GM12878 (cell line): ENCODE measurements around the gene SIPA1. TPM values are rescaled to one million over a fixed set of nuclear protein-coding genes. Genes with fewer than 3 reads are reported as not detected.
A peak's percentile ranks its signal among the peaks of the same experiment; 100 is the strongest.

Experiments used
- EGR1 ChIP-seq, 2 experiments: IDR thresholded peaks; 1 replicate in 1 of 2; 2 replicates in 1 of 2; pipeline ENCODE4 v1.6.1; 2011 to 2012; ENCODE audit warnings: low read depth in 2 of 2, low read length in 2 of 2, borderline replicate concordance in 1 of 2, mild to moderate bottlenecking in 1 of 2, moderate library complexity in 1 of 2
- FOXK2 ChIP-seq: fragments of 450-650 bp; IDR thresholded peaks from 2 replicates; pipeline ENCODE4 v1.6.1; 2017; ENCODE audit warnings: mild to moderate bottlenecking, moderate library complexity
- GABPA ChIP-seq: IDR thresholded peaks from 2 replicates; pipeline ENCODE4 v1.6.1; 2014; ENCODE audit warnings: antibody characterized with exemption, low read depth, mild to moderate bottlenecking, inconsistent platforms
- JUNB ChIP-seq: IDR thresholded peaks from 2 replicates; pipeline ENCODE4 v1.6.1; 2016; ENCODE audit warnings: antibody characterized with exemption, mild to moderate bottlenecking
- MTA2 ChIP-seq: fragments of 450-650 bp; IDR thresholded peaks from 2 replicates; pipeline ENCODE4 v1.6.1; 2016; ENCODE audit warnings: low read depth, mild to moderate bottlenecking, moderate library complexity
- NFYA ChIP-seq: IDR thresholded peaks from 2 replicates; pipeline ENCODE4 v1.6.1; 2011; ENCODE audit warnings: low read depth, mild to moderate bottlenecking, low read length, improper control_type of control experiment, borderline replicate concordance
- RB1 ChIP-seq: fragments of 450-650 bp; formaldehyde crosslinking; IDR thresholded peaks from 2 replicates; pipeline ENCODE4 v1.6.1; 2017; ENCODE audit warnings: mild to moderate bottlenecking, borderline replicate concordance
- REST ChIP-seq: IDR thresholded peaks from 2 replicates; pipeline ENCODE4 v1.6.1; 2012; ENCODE audit warnings: mild to moderate bottlenecking, low read depth, low read length
- STAT3 ChIP-seq: IDR thresholded peaks from 2 replicates; pipeline ENCODE4 v1.6.1; 2011; ENCODE audit warnings: low read depth, low read length, improper control_type of control experiment
- polyA plus RNA-seq, 11 experiments: library from polyadenylated mRNA; depleted of rRNA in 4 of 11; unstranded in 6 of 11; stranded (reverse) in 5 of 11; fragments of >200 nt; fragmentation: Nextera tagmentation in 4 of 11; fragmentation: Illumina TruSeq in 1 of 11; extraction: Ambion mirVana in 4 of 11; extraction: Trizol in 1 of 11; gene quantifications; 1 replicate in 1 of 11; 2 replicates in 10 of 11; pipeline versions ENCODE4 v1.2.1 to v1.2.3, GENCODE V29; 2011 to 2016; ENCODE audit warnings: inconsistent platforms in 2 of 11, missing spikeins in 2 of 11, low read depth in 1 of 11
- total RNA-seq, 4 experiments: library from RNA; depleted of rRNA in 3 of 4; stranded (reverse); fragments of >200 nt in 3 of 4; fragmentation: Illumina TruSeq in 1 of 4; extraction: Trizol in 1 of 4; gene quantifications; 2 replicates each; pipeline versions ENCODE4 v1.2.1 to v1.2.3, GENCODE V29; 2013 to 2021
- TF ChIP-seq, protein P1 (sequence below): fragments of 450-650 bp; IDR thresholded peaks from 2 replicates; pipeline ENCODE4 v1.6.1; 2017; ENCODE audit warnings: mild to moderate bottlenecking, moderate library complexity
- TF ChIP-seq, protein P2 (sequence below): fragments of 150-350 bp; IDR thresholded peaks from 2 replicates; pipeline ENCODE4 v1.6.1; 2014; ENCODE audit warnings: mild to moderate bottlenecking, low read depth, low read length
- TF ChIP-seq, protein P3 (sequence below): fragments of 450-650 bp; IDR thresholded peaks from 2 replicates; pipeline ENCODE4 v1.6.1; 2017; ENCODE audit warnings: low read depth, mild to moderate bottlenecking, moderate library complexity
- TF ChIP-seq, protein P4 (sequence below): IDR thresholded peaks from 2 replicates; pipeline ENCODE4 v1.6.1; 2012; ENCODE audit warnings: low read depth, low read length, improper control_type of control experiment
- TF ChIP-seq, protein P5 (sequence below): fragments of 450-650 bp; IDR thresholded peaks from 2 replicates; pipeline ENCODE4 v1.6.1; 2018; ENCODE audit warnings: mild to moderate bottlenecking, low read depth, moderate library complexity; ENCODE audit not compliant: partially characterized antibody

Gene SIPA1
- total and polyA plus RNA-seq, 10 of the 15 experiments (the other 5 are each of a cell fraction or from before 2014, with no cell fraction given), result 1.0 to 139 (median 33.4) TPM

- TF ChIP-seq, protein P1, sequence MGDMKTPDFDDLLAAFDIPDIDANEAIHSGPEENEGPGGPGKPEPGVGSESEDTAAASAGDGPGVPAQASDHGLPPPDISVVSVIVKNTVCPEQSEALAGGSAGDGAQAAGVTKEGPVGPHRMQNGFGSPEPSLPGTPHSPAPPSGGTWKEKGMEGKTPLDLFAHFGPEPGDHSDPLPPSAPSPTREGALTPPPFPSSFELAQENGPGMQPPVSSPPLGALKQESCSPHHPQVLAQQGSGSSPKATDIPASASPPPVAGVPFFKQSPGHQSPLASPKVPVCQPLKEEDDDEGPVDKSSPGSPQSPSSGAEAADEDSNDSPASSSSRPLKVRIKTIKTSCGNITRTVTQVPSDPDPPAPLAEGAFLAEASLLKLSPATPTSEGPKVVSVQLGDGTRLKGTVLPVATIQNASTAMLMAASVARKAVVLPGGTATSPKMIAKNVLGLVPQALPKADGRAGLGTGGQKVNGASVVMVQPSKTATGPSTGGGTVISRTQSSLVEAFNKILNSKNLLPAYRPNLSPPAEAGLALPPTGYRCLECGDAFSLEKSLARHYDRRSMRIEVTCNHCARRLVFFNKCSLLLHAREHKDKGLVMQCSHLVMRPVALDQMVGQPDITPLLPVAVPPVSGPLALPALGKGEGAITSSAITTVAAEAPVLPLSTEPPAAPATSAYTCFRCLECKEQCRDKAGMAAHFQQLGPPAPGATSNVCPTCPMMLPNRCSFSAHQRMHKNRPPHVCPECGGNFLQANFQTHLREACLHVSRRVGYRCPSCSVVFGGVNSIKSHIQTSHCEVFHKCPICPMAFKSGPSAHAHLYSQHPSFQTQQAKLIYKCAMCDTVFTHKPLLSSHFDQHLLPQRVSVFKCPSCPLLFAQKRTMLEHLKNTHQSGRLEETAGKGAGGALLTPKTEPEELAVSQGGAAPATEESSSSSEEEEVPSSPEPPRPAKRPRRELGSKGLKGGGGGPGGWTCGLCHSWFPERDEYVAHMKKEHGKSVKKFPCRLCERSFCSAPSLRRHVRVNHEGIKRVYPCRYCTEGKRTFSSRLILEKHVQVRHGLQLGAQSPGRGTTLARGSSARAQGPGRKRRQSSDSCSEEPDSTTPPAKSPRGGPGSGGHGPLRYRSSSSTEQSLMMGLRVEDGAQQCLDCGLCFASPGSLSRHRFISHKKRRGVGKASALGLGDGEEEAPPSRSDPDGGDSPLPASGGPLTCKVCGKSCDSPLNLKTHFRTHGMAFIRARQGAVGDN, result no peak
- no peak for TF ChIP-seq JUNB
- TF ChIP-seq RB1, result no peak
- peak; percentile 78 for TF ChIP-seq MTA2
- TF ChIP-seq, protein P2, sequence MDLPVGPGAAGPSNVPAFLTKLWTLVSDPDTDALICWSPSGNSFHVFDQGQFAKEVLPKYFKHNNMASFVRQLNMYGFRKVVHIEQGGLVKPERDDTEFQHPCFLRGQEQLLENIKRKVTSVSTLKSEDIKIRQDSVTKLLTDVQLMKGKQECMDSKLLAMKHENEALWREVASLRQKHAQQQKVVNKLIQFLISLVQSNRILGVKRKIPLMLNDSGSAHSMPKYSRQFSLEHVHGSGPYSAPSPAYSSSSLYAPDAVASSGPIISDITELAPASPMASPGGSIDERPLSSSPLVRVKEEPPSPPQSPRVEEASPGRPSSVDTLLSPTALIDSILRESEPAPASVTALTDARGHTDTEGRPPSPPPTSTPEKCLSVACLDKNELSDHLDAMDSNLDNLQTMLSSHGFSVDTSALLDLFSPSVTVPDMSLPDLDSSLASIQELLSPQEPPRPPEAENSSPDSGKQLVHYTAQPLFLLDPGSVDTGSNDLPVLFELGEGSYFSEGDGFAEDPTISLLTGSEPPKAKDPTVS, result no peak
- TF ChIP-seq EGR1 (IDR thresholded peaks at IDR 0.05; ENCODE audit: borderline replicate concordance in 1 of 2, low read depth in 2 of 2, low read length in 2 of 2), result peak in 1 of 2 experiments; percentile 91; a peak in 2 of 3 replicates
- no peak for TF ChIP-seq REST
- TF ChIP-seq, protein P3, sequence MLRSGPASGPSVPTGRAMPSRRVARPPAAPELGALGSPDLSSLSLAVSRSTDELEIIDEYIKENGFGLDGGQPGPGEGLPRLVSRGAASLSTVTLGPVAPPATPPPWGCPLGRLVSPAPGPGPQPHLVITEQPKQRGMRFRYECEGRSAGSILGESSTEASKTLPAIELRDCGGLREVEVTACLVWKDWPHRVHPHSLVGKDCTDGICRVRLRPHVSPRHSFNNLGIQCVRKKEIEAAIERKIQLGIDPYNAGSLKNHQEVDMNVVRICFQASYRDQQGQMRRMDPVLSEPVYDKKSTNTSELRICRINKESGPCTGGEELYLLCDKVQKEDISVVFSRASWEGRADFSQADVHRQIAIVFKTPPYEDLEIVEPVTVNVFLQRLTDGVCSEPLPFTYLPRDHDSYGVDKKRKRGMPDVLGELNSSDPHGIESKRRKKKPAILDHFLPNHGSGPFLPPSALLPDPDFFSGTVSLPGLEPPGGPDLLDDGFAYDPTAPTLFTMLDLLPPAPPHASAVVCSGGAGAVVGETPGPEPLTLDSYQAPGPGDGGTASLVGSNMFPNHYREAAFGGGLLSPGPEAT, result peak; percentile 94
- TF ChIP-seq, protein P4, sequence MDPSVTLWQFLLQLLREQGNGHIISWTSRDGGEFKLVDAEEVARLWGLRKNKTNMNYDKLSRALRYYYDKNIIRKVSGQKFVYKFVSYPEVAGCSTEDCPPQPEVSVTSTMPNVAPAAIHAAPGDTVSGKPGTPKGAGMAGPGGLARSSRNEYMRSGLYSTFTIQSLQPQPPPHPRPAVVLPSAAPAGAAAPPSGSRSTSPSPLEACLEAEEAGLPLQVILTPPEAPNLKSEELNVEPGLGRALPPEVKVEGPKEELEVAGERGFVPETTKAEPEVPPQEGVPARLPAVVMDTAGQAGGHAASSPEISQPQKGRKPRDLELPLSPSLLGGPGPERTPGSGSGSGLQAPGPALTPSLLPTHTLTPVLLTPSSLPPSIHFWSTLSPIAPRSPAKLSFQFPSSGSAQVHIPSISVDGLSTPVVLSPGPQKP, result no peak
- peak; percentile 47; the same call in 1 of the 2 replicates for TF ChIP-seq FOXK2
- TF ChIP-seq NFYA, result no peak
- TF ChIP-seq, protein P5, sequence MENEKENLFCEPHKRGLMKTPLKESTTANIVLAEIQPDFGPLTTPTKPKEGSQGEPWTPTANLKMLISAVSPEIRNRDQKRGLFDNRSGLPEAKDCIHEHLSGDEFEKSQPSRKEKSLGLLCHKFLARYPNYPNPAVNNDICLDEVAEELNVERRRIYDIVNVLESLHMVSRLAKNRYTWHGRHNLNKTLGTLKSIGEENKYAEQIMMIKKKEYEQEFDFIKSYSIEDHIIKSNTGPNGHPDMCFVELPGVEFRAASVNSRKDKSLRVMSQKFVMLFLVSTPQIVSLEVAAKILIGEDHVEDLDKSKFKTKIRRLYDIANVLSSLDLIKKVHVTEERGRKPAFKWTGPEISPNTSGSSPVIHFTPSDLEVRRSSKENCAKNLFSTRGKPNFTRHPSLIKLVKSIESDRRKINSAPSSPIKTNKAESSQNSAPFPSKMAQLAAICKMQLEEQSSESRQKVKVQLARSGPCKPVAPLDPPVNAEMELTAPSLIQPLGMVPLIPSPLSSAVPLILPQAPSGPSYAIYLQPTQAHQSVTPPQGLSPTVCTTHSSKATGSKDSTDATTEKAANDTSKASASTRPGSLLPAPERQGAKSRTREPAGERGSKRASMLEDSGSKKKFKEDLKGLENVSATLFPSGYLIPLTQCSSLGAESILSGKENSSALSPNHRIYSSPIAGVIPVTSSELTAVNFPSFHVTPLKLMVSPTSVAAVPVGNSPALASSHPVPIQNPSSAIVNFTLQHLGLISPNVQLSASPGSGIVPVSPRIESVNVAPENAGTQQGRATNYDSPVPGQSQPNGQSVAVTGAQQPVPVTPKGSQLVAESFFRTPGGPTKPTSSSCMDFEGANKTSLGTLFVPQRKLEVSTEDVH, result no peak
- TF ChIP-seq STAT3, result no peak
- no peak for TF ChIP-seq GABPA
Observed at GRCh38 chr11:65663639-65664200, 25.8 kb downstream of the SIPA1 start (continued).
